HCT116 (cell line): ENCODE measurements around the gene CMC4. TPM values are rescaled to one million over a fixed set of nuclear protein-coding genes. Genes with fewer than 3 reads are reported as not detected.

Experiments used
- ATAC-seq: fragments of 200-7000 bp; cut with Tn5 transposase; 2 replicates; pipeline ENCODE4 v1.9.1; 2020; ENCODE audit warnings: mild to moderate bottlenecking, moderate library complexity
- BruUV-seq: library from RNA; stranded (reverse); fragments of 400-500 nt; replicated peaks from 2 replicates; lab custom pipeline; 2021; lab: Mats Ljungman, UMichigan
- CTCF ChIA-PET: fragments of 300-600 bp; sonication (Branson Sonifier 250); formaldehyde crosslinking; loops from one replicate; lab custom pipeline; 2021; ENCODE audit warnings: antibody characterized with exemption; lab: Charles Lee
- POLR2A ChIA-PET: fragments of 300-600, 350-600 bp; sonication (Branson Sonifier 250); formaldehyde crosslinking; loops from one replicate; lab custom pipeline; 2021; ENCODE audit warnings: antibody characterized with exemption; lab: Charles Lee
- RAD21 ChIA-PET, 2 experiments: fragments of 300-600 bp; sonication (Branson Sonifier 250); formaldehyde crosslinking; loops; one replicate each; lab custom pipeline; 2023; ENCODE audit warnings: low total read pairs in 2 of 2; ENCODE audit not compliant: uncharacterized antibody in 2 of 2, unreplicated experiment in 2 of 2, low non-redundant PET in 1 of 2; lab: Charles Lee
- DNase-seq: peaks from one replicate; pipeline ENCODE4 v3.0.0-alpha.2; 2010; ENCODE audit warnings: low read depth, low spot score
- H2AFZ ChIP-seq: fragments of 200-600 bp; shearing (Covaris generic), sonication (generic); 2 replicates; pipeline ENCODE4 v1.6.1; 2017; ENCODE audit warnings: low read depth, mixed run types, mixed read lengths, antibody characterized with exemption, low read length; ENCODE audit not compliant: poor library complexity, severe bottlenecking
- H3K27ac ChIP-seq: 2 replicates; pipeline ENCODE4 v1.5.1; 2012; ENCODE audit warnings: low read depth, low read length
- H3K27me3 ChIP-seq: fragments of 200-600 bp; sonication (generic); 2 replicates; pipeline ENCODE4 v1.6.1; 2016; ENCODE audit warnings: mixed run types, low read length, mixed read lengths; ENCODE audit not compliant: insufficient read depth
- H3K36me3 ChIP-seq, 2 experiments: fragments of 200-500 bp in 1 of 2; fragments of 200-600 bp in 1 of 2; sonication (Bioruptor generic) in 1 of 2; sonication (generic) in 1 of 2; 2 replicates each; pipeline versions ENCODE4 v1.5.1 to v1.6.1; 2014 to 2016; ENCODE audit warnings: low read length in 2 of 2, inconsistent platforms in 1 of 2, mixed read lengths in 1 of 2, mixed run types in 1 of 2; ENCODE audit not compliant: insufficient read depth in 2 of 2, control insufficient read depth in 1 of 2
- H3K4me1 ChIP-seq, 2 experiments: fragments of 200-600 bp in 1 of 2; sonication (generic) in 1 of 2; 2 replicates each; pipeline versions ENCODE4 v1.5.1 to v1.6.1; 2012 to 2017; ENCODE audit warnings: low read length in 2 of 2, inconsistent platforms in 1 of 2, mild to moderate bottlenecking in 1 of 2, mixed read lengths in 1 of 2, mixed run types in 1 of 2, moderate library complexity in 1 of 2; ENCODE audit not compliant: insufficient read depth in 2 of 2, control insufficient read depth in 1 of 2
- H3K4me2 ChIP-seq: fragments of 200-600 bp; sonication (generic); 2 replicates; pipeline ENCODE4 v1.6.1; 2017; ENCODE audit warnings: mixed run types, low read length, mixed read lengths
- H3K4me3 ChIP-seq, 2 experiments: fragments of 200-600 bp in 1 of 2; sonication (generic) in 1 of 2; replicated peaks in 1 of 2; 2 replicates each; pipeline ENCODE4 v1.5.1; 2011 to 2016; ENCODE audit warnings: low read length in 2 of 2, control low read depth in 1 of 2, low read depth in 1 of 2, mild to moderate bottlenecking in 1 of 2, mixed read lengths in 1 of 2, mixed run types in 1 of 2
- H3K79me2 ChIP-seq: fragments of 200-600 bp; sonication (generic); 2 replicates; pipeline ENCODE4 v1.6.1; 2017; ENCODE audit warnings: mild to moderate bottlenecking, mixed run types, low read length, moderate library complexity, mixed read lengths; ENCODE audit not compliant: insufficient read depth
- H3K9ac ChIP-seq: fragments of 200-600 bp; sonication (generic); 2 replicates; pipeline ENCODE4 v1.6.1; 2016; ENCODE audit warnings: low read length, mixed read lengths
- H3K9me2 ChIP-seq: fragments of 200-600 bp; sonication (generic), shearing (Covaris generic); 2 replicates; pipeline ENCODE4 v1.6.1; 2017; ENCODE audit warnings: mixed run types, mild to moderate bottlenecking, moderate library complexity; ENCODE audit not compliant: insufficient read depth
- H3K9me3 ChIP-seq, 2 experiments: fragments of 200-500 bp in 1 of 2; fragments of 200-600 bp in 1 of 2; sonication (Bioruptor generic) in 1 of 2; sonication (generic) in 1 of 2; 2 replicates each; pipeline ENCODE4 v1.6.1; 2014 to 2017; ENCODE audit warnings: low read length in 2 of 2, mixed read lengths in 2 of 2, inconsistent platforms in 1 of 2, low read depth in 1 of 2, mild to moderate bottlenecking in 1 of 2, mixed run types in 1 of 2, moderate library complexity in 1 of 2; ENCODE audit not compliant: control insufficient read depth in 1 of 2, insufficient read depth in 1 of 2
- H4K20me1 ChIP-seq: fragments of 200-600 bp; sonication (generic), shearing (Covaris generic); 2 replicates; pipeline ENCODE4 v1.6.1; 2017; ENCODE audit warnings: mixed run types, mild to moderate bottlenecking, moderate library complexity; ENCODE audit not compliant: insufficient read depth
- ATF3 ChIP-seq: IDR thresholded peaks from 2 replicates; pipeline ENCODE4 v1.6.1; 2012
- CBX3 ChIP-seq: IDR thresholded peaks from 2 replicates; pipeline ENCODE4 v1.6.1; 2012; ENCODE audit warnings: low read depth
- CTCF ChIP-seq, 3 experiments: fragments of 200-600 bp in 1 of 3; sonication (generic) in 1 of 3; IDR thresholded peaks in 2 of 3; conservative IDR thresholded peaks in 1 of 3; 2 replicates each; pipeline ENCODE4 v1.5.1; 2012 to 2017; ENCODE audit warnings: low read depth in 2 of 3, low read length in 2 of 3, antibody characterized with exemption in 1 of 3, borderline replicate concordance in 1 of 3, control low read depth in 1 of 3, mild to moderate bottlenecking in 1 of 3, mixed read lengths in 1 of 3, mixed run types in 1 of 3, moderate library complexity in 1 of 3; ENCODE audit not compliant: insufficient read depth in 1 of 3
- EGR1 ChIP-seq: IDR thresholded peaks from 2 replicates; pipeline ENCODE4 v1.6.1; 2012; ENCODE audit warnings: low read depth
- EZH2phosphoT487 ChIP-seq: fragments of 200-600 bp; IDR thresholded peaks from 2 replicates; pipeline ENCODE4 v1.6.1; 2018; ENCODE audit warnings: antibody characterized with exemption, borderline replicate concordance
- FOSL1 ChIP-seq: IDR thresholded peaks from 2 replicates; pipeline ENCODE4 v1.6.1; 2012; ENCODE audit warnings: low read depth
- POLR2AphosphoS5 ChIP-seq: IDR thresholded peaks from 2 replicates; pipeline ENCODE4 v1.6.1; 2011; ENCODE audit warnings: mild to moderate bottlenecking, low read depth, low read length, moderate library complexity
- SP1 ChIP-seq: IDR thresholded peaks from 2 replicates; pipeline ENCODE4 v1.6.1; 2012; ENCODE audit warnings: low read depth
- YY1 ChIP-seq: IDR thresholded peaks from 2 replicates; pipeline ENCODE4 v1.6.1; 2011; ENCODE audit warnings: low read length, low read depth, moderate library complexity, mild to moderate bottlenecking; ENCODE audit not compliant: insufficient replicate concordance; ENCODE audit errors: extremely low read depth
- ZBTB33 ChIP-seq: IDR thresholded peaks from 2 replicates; pipeline ENCODE4 v1.6.1; 2011; ENCODE audit warnings: mild to moderate bottlenecking, low read length, moderate library complexity; ENCODE audit not compliant: insufficient replicate concordance; ENCODE audit errors: extremely low read depth
- intact Hi-C: fragments of 100-400 bp; cut with micrococcal nuclease; formaldehyde crosslinking; loops from 2 replicates; pipeline ENCODE4 v1.10.0; 2022
- total RNA-seq: library from RNA; stranded (reverse); gene quantifications from one replicate; pipeline ENCODE4 v1.2.1, GENCODE V29; 2021; ENCODE audit not compliant: unreplicated experiment
- TF ChIP-seq, protein P1 (sequence below): IDR thresholded peaks from 2 replicates; pipeline ENCODE4 v1.6.1; 2012; ENCODE audit warnings: low read depth
- TF ChIP-seq, protein P2 (sequence below): IDR thresholded peaks from 2 replicates; pipeline ENCODE4 v1.6.1; 2012

The CMC4 gene
- total RNA-seq, 1 experiment from 2014 or later: 5.3 TPM

GRCh38 chrX:155108427-155108826 lies 37.5 kb upstream of the CMC4 start:
- no peaks in the 10 kb centered on the region for H3K9me2 ChIP-seq
- no peaks in the 10 kb centered on the region for H3K36me3 ChIP-seq
- DNase-seq: no peak
- no peak overlapping the region for H3K27ac ChIP-seq
- no peaks in the 10 kb centered on the region for H3K79me2 ChIP-seq
- no peaks in the 10 kb centered on the region for H3K9me3 ChIP-seq
- CTCF ChIA-PET: no interaction called here
- TF ChIP-seq CBX3: no peak
- TF ChIP-seq SP1: no peak
- TF ChIP-seq FOSL1: no peak
- TF ChIP-seq YY1: no peak
- no peak for TF ChIP-seq EZH2phosphoT487
- TF ChIP-seq CTCF (IDR thresholded peaks at IDR 0.05 in 2 of 3, conservative IDR thresholded peaks at IDR 0.05 in 1 of 3; ENCODE audit: borderline replicate concordance in 1 of 3, insufficient read depth in 1 of 3, low read depth in 2 of 3, low read length in 2 of 3): no peak
- TF ChIP-seq POLR2AphosphoS5: no peak
- TF ChIP-seq ATF3: no peak
- TF ChIP-seq, protein P1, sequence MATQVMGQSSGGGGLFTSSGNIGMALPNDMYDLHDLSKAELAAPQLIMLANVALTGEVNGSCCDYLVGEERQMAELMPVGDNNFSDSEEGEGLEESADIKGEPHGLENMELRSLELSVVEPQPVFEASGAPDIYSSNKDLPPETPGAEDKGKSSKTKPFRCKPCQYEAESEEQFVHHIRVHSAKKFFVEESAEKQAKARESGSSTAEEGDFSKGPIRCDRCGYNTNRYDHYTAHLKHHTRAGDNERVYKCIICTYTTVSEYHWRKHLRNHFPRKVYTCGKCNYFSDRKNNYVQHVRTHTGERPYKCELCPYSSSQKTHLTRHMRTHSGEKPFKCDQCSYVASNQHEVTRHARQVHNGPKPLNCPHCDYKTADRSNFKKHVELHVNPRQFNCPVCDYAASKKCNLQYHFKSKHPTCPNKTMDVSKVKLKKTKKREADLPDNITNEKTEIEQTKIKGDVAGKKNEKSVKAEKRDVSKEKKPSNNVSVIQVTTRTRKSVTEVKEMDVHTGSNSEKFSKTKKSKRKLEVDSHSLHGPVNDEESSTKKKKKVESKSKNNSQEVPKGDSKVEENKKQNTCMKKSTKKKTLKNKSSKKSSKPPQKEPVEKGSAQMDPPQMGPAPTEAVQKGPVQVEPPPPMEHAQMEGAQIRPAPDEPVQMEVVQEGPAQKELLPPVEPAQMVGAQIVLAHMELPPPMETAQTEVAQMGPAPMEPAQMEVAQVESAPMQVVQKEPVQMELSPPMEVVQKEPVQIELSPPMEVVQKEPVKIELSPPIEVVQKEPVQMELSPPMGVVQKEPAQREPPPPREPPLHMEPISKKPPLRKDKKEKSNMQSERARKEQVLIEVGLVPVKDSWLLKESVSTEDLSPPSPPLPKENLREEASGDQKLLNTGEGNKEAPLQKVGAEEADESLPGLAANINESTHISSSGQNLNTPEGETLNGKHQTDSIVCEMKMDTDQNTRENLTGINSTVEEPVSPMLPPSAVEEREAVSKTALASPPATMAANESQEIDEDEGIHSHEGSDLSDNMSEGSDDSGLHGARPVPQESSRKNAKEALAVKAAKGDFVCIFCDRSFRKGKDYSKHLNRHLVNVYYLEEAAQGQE: no peak
- TF ChIP-seq, protein P2, sequence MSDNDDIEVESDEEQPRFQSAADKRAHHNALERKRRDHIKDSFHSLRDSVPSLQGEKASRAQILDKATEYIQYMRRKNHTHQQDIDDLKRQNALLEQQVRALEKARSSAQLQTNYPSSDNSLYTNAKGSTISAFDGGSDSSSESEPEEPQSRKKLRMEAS: no peak
- no peak for TF ChIP-seq ZBTB33
- no peak for TF ChIP-seq EGR1
- TF ChIP-seq, all 23 proteins: peak for 0
- ChIA-PET POLR2A (no interaction called here), RAD21 (no interaction called here)
- H3K4me3 ChIP-seq: no peak overlapping the region
- no peak for ATAC-seq
- BruUV-seq: no TSS peak
- H3K9ac ChIP-seq: no peak overlapping the region
- H3K27me3 ChIP-seq: no peaks in the 10 kb centered on the region
- intact Hi-C loops: no loop called here
- H4K20me1 ChIP-seq: no peaks in the 10 kb centered on the region
- H2AFZ ChIP-seq: no peak overlapping the region
- no peak overlapping the region for H3K4me2 ChIP-seq
- H3K4me1 ChIP-seq: no peaks in the 10 kb centered on the region
